Esophagus mucosa (tissue), 1 donor: ENCODE results near the gene NALCN. TPM values are rescaled to one million over a fixed set of nuclear protein-coding genes. Genes with fewer than 3 reads are reported as not detected.
A peak's percentile ranks its signal among the peaks of the same experiment; 100 is the strongest.

Source experiments
- ATAC-seq: fragments of 200-7000 bp; cut with Tn5 transposase; one replicate; pipeline ENCODE4 v1.9.1; 2020
- total RNA-seq: library from RNA; stranded (reverse); gene quantifications from one replicate; pipeline ENCODE4 v1.2.4, GENCODE V29; 2023
- donor health status: DM: yes; HTN: yes; CAD: no.

NALCN gene
- not detected for total RNA-seq

DNA sequence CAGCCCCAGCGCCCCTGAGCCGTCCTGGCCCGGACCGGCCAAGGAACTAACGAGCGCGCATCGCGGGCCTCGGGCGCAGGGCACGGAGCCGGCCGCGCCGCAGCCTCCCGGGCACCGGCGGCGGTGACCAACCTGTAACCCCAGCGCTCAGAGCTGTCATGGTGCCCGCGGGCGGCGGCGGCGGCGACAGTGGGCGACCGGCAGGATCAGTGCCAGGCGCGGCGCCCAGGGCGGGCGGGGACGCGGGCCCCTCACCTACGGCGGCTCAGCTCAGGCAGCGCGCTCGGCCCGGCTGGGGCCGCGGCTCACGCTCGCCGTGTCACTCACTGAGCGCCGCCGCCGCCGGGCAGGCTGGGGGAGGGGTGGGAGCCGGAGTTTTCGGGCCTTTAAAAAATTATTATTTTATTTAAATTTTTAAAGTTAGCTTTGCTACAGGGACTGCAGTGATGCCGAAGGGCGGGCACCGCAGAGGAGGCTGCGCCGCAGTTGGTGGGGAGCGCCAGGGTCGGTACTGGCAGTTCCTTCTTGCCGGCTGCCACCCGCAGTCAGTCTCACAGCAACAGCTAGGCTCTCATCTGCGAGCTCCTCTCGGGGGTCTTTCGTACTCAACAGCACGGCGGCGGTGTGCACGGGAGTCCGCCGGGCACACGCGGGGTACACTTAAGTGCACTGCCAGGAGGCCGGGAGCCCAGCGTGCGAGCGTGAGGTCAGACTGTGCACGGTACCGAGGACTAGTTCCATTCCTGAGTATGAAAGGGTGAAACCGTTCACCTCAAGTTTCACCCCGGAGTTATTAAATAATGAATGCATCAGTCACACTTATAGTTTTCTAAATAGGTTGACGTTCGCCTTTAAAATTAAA, at the start of gene NALCN:
NALCN (minus strand) TSS at position 328 of the 862 bp plus-strand sequence. CDS start 17,382 bp downstream, outside the sequence.
- peak; percentile 48 for ATAC-seq

DNA sequence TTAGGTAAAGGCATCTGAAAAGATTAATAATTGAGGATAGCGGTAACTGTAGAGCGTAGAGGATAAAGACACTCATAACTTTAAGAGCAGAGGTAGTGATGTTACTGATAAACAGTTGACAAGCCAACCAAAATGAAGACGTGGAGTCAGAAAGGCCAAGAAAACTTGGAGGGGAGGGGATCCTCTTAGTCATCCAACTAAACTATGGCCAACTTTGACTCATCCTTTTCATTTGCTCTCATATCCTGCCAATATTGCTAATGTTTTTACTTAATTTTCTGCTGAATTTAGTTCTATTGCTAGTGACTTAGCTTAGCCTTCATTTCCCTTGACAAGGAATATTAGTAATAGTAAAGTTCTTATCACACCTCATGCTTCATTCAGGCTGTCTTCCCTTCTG, 49.6 kb upstream of the NALCN start:
- no peak for ATAC-seq

GRCh38 chr13:101457176-101457575, 40.9 kb upstream of the NALCN start:
- ATAC-seq: no peak

DNA sequence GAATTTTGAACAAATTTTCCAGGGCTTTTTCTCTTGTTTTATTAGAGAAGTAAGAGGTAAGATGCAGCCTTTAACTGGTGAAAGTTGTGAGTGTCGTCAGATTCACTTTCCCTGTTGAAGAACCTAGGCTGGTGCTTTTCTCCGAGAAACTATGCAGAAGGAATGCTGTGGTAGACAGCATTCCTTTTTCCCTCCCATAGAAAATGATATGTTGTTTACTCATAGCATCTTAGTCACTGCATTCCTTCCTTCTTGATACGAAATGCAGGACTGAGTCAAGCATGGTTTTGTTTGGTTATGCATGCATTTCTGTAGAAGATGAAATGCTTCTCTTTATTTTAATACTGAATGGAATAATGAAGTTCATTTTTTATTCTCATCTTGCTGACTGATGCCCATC, 39.6 kb upstream of the NALCN start:
- peak; percentile 60 for ATAC-seq

DNA sequence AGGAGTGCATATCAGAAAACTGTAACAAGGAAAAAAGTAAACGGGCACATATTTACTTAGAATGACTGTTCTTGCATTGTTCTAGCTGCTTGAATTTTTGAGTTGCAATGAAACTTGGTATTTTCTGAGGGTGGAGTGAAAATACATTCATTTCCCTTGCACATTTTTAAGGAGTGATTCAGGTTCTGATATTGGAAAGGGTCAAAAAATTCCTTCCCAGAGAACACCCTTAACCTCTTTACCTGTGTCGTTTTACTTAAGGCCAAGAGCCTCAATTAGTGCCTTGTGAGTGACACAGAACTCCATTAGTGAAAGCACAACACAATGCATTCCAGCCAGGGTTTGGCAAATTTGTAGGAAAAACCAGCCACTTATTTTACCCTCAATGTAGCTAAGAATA, 38.5 kb upstream of the NALCN start:
- ATAC-seq: no peak

DNA sequence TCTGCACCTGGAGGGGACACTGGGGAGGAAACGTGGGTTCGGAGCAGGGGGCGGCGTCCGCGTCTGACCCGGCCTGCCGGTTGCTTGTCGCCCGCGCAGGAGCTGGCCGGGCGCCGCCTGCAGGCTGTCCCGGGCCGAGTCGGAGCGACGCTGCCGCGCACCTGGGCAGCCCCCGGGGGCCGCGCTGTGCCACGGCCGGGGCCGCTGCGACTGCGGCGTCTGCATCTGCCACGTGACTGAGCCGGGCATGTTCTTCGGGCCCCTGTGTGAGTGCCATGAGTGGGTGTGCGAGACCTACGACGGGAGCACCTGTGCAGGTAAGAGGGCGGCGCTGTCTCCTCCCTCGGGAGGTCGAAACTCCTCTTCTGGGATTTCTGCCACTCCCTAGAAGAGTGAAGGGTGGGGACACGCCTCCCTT, 37.5 kb upstream of the NALCN start:
- ATAC-seq: peak; percentile 71

- ATAC-seq: no peak
Measured at GRCh38 chr13:101452519-101453485, 36.5 kb upstream of the NALCN start, which contains the start of gene ITGBL1. TSS of gene ITGBL1 (plus strand) at chr13:101452675. CDS start at chr13:101452834, 159 bp downstream.

DNA sequence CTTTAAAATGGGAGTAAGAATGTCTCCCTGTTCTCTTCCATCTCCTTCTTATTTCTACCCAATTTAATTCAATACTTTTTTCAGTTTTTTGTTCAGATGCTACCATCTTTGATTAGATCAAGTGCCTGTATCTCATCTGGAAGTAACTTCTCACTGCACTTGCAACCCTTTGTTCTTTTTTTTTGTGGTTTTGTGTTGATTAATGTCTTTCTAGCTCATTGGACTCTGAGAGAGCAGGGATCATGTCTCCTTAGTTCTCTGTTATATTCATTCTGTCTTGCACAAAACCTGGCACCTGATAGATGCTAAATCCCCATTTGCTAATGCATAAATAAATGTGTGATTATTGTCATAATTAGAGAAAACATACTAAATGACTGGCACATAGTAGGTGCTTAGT, 35.3 kb upstream of the NALCN start:
- ATAC-seq: no peak

GRCh38 chr13:101450749-101451130, 34.4 kb upstream of the NALCN start:
- ATAC-seq: no peak

DNA sequence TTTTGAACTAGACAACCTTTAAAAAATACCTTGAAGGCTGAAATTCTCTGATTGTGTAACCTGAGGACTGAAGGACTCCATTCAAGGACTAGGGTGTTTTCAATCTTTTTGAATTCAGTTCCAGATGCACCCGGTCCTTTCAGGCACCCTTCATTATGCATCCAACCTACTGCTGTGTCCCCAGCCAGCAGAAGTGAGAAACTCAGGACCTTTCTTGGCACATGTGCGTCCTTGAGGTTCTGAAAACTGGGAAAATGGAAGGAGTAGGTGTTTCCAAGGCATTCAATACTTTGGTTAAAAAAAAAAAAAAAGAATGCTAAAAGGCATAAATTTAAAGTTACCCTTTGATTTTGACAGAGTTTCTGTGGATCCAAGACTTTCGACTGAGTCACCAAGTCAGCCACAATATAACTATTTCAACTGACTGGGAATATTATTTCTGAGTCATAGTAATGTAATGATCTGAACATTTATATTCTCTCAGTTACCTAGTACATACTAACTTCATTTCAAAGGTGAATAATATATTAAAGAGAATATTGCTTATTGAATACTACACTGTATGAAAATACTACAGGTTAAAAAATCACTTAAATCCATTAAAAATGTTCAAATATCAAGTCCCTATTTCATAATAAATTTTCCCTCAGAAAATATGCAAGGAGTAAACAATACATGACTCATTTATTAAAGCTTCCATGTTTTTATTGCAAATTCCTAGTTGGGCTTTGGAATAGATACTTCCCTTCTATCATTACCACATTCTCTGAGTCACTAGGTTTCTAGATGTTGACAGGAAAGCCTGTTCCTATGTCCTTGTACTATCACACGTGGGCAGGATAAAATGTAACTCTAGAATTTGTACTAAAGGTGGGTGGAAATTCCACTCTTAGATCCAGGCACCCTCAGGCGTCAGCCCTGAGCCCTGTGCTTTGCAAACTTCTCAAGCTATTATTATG, 33.8 kb upstream of the NALCN start:
- peak; percentile 78 for ATAC-seq

DNA sequence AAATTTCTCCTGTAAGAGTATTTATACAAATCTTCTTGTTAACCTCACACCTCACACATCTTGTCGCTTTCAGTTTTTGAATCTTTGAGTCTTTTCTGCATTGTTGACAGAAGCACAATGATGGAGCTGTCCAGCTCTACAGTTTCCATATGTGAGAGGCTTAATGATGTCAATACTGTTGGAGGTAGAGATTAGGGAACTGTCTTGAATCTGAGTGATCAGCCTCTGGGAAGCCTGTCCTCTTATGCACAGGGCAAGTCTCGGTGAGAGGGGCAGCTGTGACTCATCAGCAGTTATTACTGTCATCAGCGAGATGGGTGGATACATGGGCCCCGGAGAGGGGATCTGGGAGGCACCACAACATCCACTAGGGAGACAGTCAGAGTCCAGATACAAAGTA, 31.5 kb upstream of the NALCN start:
- no peak for ATAC-seq

DNA sequence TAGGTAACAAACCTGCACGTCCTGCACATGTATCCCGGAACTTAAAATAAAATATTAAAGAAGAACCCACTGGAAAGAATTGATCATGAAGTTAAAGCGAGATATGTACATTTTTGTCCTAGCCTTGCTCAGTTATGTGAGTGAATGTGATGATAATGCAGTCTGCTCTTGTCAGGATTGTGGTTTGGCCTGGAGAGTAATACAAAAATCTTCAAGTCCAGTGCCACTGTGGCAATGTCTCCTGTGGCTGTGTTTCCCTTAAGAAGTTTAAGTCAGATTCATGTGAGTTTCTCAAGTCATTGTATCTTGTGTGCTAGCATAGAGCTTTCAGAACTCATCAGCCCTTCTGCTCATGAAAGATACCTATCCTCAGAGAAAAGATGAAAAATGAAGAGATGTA, 18.2 kb upstream of the NALCN start:
- no peak for ATAC-seq

DNA sequence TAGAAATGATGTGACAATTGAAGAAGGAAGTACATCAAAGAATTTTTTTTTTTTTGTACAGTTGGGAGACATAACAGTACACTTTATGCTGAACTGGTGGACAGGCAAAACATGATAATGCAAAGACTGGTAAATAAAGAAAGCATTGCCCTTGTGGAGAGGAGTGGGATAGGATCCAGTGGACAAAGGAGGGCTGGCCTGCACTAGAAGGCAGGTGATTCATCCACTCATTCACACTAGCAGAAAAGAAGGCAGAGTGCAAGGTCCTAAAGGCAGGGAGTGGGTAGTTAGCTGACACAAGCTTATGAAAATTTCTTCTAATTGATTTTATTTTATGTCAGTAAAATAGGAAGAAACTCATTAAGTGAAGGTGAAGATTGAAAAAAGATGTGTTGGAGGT, 17.6 kb upstream of the NALCN start:
- ATAC-seq: no peak

DNA sequence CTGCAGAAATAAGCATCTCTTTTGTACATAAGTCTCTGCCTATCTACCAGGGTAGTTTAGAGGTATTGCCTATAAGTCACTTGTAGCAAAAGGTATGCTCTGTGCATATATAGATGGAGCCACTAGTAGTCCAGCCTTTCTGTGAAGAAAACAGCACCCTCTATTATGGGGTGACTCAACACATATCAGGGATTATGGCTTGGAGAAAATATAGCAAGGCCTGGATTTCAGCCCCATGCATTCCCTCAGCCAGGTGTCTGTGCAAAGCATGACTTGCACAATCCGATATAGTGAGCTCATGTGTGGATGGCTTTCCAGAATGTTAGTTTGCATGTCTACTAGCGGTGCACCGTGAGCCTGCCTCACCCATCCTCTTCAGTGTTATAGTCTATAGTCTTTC, 13.4 kb upstream of the NALCN start:
- ATAC-seq: no peak

GRCh38 chr13:101425623-101426022, 9.3 kb upstream of the NALCN start:
- ATAC-seq: no peak

DNA sequence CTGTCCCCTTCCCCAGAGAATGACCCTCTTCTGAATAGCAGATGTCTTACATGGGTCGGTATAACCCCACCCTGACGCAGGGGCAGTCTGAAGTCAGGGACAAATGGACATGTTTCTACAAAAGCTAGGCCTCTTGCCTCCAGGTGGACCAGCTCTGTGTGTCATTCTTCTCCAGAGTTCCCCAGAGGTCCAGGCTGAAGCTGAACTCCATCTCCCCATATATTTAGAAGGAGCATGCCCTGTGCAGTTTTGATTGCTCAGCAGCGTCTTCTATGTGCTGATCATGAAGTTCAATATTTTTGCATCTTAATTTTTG, 8.8 kb upstream of the NALCN start:
- no peak for ATAC-seq

GRCh38 chr13:101424381-101425155, 8.3 kb upstream of the NALCN start:
- ATAC-seq: no peak

DNA sequence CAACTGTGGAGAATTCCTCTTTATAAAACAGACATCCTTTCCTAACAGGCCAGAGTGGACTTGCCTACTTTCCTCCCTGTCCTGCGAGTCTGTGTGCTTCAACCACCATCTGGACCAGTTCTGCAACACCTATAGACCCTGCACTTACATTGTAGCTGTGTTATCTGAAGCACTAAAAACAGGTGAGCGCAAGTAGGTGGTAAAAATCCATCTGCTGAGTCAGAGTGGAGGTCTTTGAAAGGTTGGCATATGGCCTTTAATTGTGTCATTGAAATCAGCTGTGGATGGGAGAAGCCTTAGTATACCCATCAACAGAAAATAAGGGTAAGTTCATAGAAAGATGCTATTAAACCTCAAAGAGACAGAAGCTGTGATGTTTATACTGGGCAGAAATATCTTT, 7.6 kb upstream of the NALCN start:
- ATAC-seq: no peak

GRCh38 chr13:101417501-101417900, 1.2 kb upstream of the NALCN start:
- ATAC-seq: no peak

- no peak for ATAC-seq
Measured at GRCh38 chr13:101417043-101417406, 717 bp upstream of the NALCN start.

- ATAC-seq: no peak
Measured at GRCh38 chr13:101415358-101416174, 742 bp downstream of the NALCN start.
